Measurements from ENCODE around the gene IGF2R.
A peak's percentile ranks its signal among the peaks of the same experiment; 100 is the strongest.
"Not testable (repeated sequence)": the region's sequence is repeated elsewhere in the genome, so short reads cannot be mapped to it uniquely, and the experiment has no call there.

The IGF2R gene

GRCh38 chr6:160000280-160000704, 31.4 kb downstream of the IGF2R start:
- no peak overlapping the region for H3K4me3 ChIP-seq (ENCODE audit: low read depth, low read length)
- DNase-seq (ENCODE audit: low read depth, low spot score): no peak
- in situ Hi-C loops (cut with HindIII; ENCODE audit: low sequenced_read_pairs): no loop called here
- no peak for TF ChIP-seq CTCF (IDR thresholded peaks at IDR 0.05; ENCODE audit: low read depth, low read length)

GRCh38 chr6:160000893-160001427, 32.1 kb downstream of the IGF2R start:
- H3K4me3 ChIP-seq (ENCODE audit: low read depth, low read length); DNase-seq (ENCODE audit: low read depth, low spot score); in situ Hi-C loops (cut with HindIII; ENCODE audit: low sequenced_read_pairs): not testable (repeated sequence)

GRCh38 chr6:160002882-160003281, 34.0 kb downstream of the IGF2R start:
- DNase-seq (ENCODE audit: low read depth, low spot score): no peak
- no peak overlapping the region for H3K4me3 ChIP-seq (ENCODE audit: low read depth, low read length)
- in situ Hi-C loops (cut with HindIII; ENCODE audit: low sequenced_read_pairs): no loop called here
- TF ChIP-seq CTCF (IDR thresholded peaks at IDR 0.05; ENCODE audit: low read depth, low read length): no peak

- in situ Hi-C loops (cut with HindIII; ENCODE audit: low sequenced_read_pairs): no loop called here
- no peak for DNase-seq (ENCODE audit: low read depth, low spot score)
- H3K4me3 ChIP-seq (ENCODE audit: low read depth, low read length): no peak overlapping the region
- no peak for TF ChIP-seq CTCF (IDR thresholded peaks at IDR 0.05; ENCODE audit: low read depth, low read length)
Observed at GRCh38 chr6:160004018-160004417, 35.1 kb downstream of the IGF2R start.

- no peak overlapping the region for H3K4me3 ChIP-seq (ENCODE audit: low read depth, low read length)
- TF ChIP-seq CTCF (IDR thresholded peaks at IDR 0.05; ENCODE audit: low read depth, low read length): no peak
- in situ Hi-C loops (cut with HindIII; ENCODE audit: low sequenced_read_pairs): no loop called here
- no peak for DNase-seq (ENCODE audit: low read depth, low spot score)
Observed at GRCh38 chr6:160004419-160005175, 35.7 kb downstream of the IGF2R start.

GRCh38 chr6:160005211-160005610, 36.3 kb downstream of the IGF2R start:
- TF ChIP-seq CTCF (IDR thresholded peaks at IDR 0.05; ENCODE audit: low read depth, low read length): no peak
- no peak for DNase-seq (ENCODE audit: low read depth, low spot score)
- in situ Hi-C loops (cut with HindIII; ENCODE audit: low sequenced_read_pairs): no loop called here
- H3K4me3 ChIP-seq (ENCODE audit: low read depth, low read length): no peak overlapping the region

GRCh38 chr6:160005861-160006540, 37.1 kb downstream of the IGF2R start:
- TF ChIP-seq CTCF (IDR thresholded peaks at IDR 0.05; ENCODE audit: low read depth, low read length): no peak
- in situ Hi-C loops (cut with HindIII; ENCODE audit: low sequenced_read_pairs): no loop called here
- no peak overlapping the region for H3K4me3 ChIP-seq (ENCODE audit: low read depth, low read length)
- peak; percentile 52 for DNase-seq (ENCODE audit: low read depth, low spot score)

Measured in astrocyte of the spinal cord (primary cell).